HG02759 (cell line): ENCODE results near the gene MAST4.

Source experiments
- ATAC-seq: cut with Tn5 transposase; IDR thresholded peaks from one replicate; pipeline ENCODE4 v1.9.1; 2021; ENCODE audit warnings: mild to moderate bottlenecking, moderate library complexity; ENCODE audit not compliant: unreplicated experiment

Gene MAST4

DNA sequence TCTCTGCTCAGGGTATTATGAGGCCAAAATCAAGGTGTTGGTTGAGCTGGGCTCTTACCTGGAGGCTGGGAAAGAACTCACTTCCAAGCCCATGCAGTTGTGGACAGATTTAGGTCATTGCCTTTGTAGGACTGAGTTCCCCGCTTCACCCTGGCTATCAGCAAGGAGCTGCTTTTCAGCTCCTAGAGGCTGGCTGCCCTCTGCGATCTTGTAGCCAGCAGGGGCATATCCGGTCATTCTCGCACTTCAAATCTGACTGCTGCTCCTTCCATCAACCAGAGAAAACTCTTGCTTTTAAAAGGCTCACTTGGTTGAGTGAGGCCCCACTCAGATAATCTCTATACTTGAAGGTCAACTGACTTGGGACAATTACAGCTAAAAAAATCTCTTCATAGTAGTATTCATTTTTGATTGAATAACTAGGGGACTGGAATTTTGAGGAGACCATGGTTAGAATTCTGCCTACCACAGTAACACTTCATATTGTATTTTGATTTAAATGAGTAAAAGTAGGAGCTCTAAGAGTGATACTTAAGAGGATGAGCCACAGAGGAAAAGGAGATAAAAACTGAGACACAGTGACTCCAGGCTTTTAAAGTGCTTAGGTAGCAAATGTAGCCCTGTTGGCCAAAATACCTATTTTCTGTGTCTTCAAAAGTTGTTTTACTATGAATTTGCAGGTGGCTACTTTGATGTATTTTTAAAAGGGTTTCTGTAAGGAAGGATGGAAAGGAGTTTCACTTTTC, 463.0 kb downstream of the MAST4 start:
- ATAC-seq = no peak

GRCh38 chr5:67059744-67060490, 463.7 kb downstream of the MAST4 start:
- ATAC-seq = no peak

- no peak for ATAC-seq
Observed at GRCh38 chr5:67061511-67061910, 465.3 kb downstream of the MAST4 start.

DNA sequence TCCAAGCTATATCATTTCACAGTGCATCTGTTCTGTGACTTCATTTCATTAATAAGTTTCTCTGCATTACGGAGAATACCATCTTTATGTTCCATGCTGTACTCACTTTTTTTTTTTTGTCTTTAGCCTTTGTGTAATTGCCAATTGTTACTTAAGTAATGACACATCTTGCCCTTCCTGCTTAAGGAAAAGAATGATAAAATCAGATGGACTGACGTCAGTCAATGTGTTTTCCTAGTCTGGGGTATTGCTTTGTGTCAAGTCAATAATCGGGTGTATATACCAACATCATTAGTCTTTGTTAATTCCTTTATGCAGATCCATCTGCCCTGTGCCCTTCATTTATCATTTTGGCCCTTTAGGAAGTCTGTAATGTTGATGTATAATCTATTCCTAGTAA, 466.9 kb downstream of the MAST4 start:
- no peak for ATAC-seq

- ATAC-seq = no peak
Observed at GRCh38 chr5:67063791-67064190, 467.6 kb downstream of the MAST4 start.

DNA sequence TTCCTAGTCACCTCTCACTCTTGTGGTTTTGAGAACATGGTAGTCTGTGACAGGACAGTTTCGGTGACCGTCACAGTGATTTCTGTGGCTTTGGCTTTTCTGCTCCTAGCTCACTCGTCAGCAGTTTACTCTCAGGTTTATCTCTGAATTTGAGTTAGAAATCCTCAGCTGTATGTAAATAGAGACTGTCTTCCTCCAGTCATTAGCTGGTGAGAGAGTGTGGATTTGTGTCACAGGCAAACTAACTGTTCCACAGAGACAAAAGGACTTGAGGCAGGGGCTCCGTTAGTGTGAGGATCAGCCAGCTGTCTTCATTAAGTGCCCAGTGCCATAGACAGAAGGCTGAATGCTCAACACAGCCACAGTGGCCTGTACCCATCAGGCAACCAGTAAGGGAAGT, 469.0 kb downstream of the MAST4 start:
- no peak for ATAC-seq

DNA sequence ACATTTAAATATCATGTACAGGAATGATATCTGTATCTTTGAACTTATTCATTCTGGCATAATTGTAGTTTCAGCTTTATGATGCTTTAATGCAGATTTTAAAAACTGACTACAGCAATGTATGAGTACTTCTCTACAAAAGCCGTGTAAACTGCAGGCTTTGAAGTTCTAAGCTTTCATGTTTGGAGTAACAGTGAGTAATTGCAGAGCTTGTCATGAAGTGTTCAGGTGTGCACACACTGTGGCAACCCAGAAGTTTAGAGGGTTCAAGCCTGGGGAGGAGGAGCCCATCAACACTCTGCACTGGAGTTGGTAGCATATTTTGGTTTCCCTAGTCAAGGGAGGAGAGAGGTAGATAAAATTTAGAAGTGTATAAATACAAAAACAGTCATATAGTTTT, 469.5 kb downstream of the MAST4 start:
- ATAC-seq = no peak

GRCh38 chr5:67066815-67067214, 470.6 kb downstream of the MAST4 start:
- no peak for ATAC-seq

GRCh38 chr5:67073045-67073680, 477.0 kb downstream of the MAST4 start:
- no peak for ATAC-seq

DNA sequence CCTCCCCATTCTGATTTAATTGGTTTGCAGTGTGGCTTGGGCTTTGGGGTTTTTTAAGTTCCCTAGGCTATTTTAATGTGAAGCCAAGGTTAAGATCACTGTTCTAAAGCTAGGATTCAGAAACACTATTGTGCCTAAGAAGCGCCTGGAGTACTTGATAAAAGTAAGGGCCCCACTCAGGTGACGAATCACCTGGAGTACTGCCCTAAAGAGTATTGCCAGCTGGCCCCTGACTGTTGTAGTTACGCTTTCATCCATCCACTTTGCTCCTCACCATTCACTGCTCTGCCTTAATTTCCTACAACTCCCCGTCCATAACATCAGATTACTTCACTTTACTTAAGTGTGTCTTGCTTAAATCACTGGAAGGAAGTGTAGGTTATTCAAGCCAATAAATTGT, 481.1 kb downstream of the MAST4 start:
- ATAC-seq = no peak

GRCh38 chr5:67081261-67081660, 485.1 kb downstream of the MAST4 start:
- no peak for ATAC-seq

GRCh38 chr5:67082941-67083340, 486.7 kb downstream of the MAST4 start:
- no peak for ATAC-seq

GRCh38 chr5:67085616-67086015, 489.4 kb downstream of the MAST4 start:
- no peak for ATAC-seq

- no peak for ATAC-seq
Observed at GRCh38 chr5:67089200-67089725, 493.1 kb downstream of the MAST4 start.

GRCh38 chr5:67090040-67090439, 493.8 kb downstream of the MAST4 start:
- no peak for ATAC-seq

GRCh38 chr5:67090593-67090992, 494.4 kb downstream of the MAST4 start:
- no peak for ATAC-seq

DNA sequence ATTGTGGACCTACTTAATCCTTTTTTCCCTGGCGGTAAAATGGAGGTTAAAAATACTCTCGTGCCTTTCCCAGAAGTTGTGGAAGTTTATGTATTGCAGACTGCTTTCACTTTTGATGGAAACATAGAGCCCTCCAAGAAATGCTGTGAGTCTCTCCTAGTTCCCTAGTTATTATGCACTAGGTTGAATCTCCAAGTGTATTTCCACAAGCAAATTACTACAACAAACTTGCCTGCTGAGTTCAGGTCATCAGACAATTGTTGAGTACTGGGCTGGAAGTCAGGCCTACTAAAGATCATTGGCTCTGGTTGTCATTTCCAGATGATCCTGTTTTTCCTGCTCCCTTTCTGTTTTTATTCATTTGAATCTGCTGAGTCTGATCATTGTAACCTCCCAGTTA, 496.3 kb downstream of the MAST4 start:
- ATAC-seq = no peak

DNA sequence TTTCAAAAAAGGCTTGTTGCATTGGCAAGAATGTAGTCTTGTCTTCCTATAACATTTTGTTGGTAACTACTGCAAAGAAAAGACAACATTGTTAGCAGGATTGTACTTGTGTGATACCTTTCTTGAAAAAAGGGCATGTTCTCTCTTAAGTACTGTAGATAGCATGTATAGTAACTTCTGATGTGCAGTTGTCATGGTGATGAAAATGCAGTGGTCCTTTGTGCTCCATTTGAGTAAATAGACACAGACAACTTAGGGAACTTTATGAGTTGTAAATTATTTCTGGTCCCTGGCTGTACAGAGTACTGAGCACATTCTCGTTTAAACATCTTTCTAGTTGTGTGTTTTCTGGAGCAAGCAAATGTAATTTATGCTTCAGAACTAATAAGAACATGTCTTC, 497.1 kb downstream of the MAST4 start:
- ATAC-seq = no peak

DNA sequence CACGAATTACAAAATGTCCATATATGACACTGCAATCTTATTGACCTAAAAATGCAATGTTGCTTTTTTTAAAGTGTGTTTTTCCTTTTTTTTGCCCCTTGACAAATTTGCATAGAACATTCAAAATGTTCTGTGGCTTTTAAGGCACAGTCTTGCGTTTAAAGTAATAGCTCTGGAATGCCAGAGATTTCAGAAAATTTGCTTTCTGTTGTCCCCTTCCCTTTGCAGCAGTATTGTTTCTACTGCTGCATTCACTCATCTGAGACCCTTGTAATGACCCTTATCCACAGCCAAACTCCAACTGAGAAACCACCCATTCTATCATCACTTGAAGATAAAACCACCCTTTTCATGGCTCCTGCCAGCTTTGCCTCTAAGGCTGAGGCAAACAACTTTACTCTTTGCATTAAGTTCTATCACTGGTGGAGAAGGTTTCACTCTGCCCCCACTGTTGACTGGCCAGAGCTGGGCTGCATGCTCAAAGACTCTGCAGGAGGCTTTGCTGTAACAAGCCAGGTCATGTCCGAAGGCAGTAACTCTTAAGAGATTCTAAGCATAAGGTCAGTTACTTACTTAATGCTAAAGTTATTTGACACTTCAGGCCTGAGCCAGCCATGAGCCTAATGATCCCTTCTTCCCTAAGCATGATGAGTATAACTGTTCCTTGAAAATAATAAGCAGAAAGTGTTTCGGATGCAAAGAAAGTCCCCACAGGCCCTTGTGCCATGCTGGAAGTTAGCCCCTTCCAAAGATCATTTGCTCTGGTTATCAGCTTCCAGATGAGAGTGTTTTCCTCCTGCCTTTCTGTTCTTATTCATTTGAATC, 498.5 kb downstream of the MAST4 start:
- no peak for ATAC-seq

- ATAC-seq = no peak
Observed at GRCh38 chr5:67095346-67096171, 499.4 kb downstream of the MAST4 start.
